PFSK-1 (cell line): ENCODE data around the gene TUBAL3.

Experiments used
- POLR2AphosphoS5 ChIP-seq: IDR thresholded peaks from 2 replicates; pipeline ENCODE4 v1.6.1; 2012; ENCODE audit warnings: low read depth, mild to moderate bottlenecking, control low read depth, low read length, moderate library complexity
- SIN3A ChIP-seq: IDR thresholded peaks from 2 replicates; pipeline ENCODE4 v1.6.1; 2012; ENCODE audit warnings: mild to moderate bottlenecking, low read length, moderate library complexity, borderline replicate concordance; ENCODE audit not compliant: insufficient read depth
- TAF1 ChIP-seq: IDR thresholded peaks from 2 replicates; pipeline ENCODE4 v1.6.1; 2012; ENCODE audit warnings: low read length, control low read depth, borderline replicate concordance; ENCODE audit not compliant: insufficient read depth
- TF ChIP-seq, protein P1 (sequence below), 2 experiments: IDR thresholded peaks; 2 replicates each; pipeline versions ENCODE4 v1.6.1 to v1.8.0; 2011 to 2012; ENCODE audit warnings: low read depth in 2 of 2, low read length in 2 of 2, control low read depth in 1 of 2, inconsistent platforms in 1 of 2, mild to moderate bottlenecking in 1 of 2, moderate library complexity in 1 of 2; ENCODE audit not compliant: insufficient read depth in 1 of 2

DNA sequence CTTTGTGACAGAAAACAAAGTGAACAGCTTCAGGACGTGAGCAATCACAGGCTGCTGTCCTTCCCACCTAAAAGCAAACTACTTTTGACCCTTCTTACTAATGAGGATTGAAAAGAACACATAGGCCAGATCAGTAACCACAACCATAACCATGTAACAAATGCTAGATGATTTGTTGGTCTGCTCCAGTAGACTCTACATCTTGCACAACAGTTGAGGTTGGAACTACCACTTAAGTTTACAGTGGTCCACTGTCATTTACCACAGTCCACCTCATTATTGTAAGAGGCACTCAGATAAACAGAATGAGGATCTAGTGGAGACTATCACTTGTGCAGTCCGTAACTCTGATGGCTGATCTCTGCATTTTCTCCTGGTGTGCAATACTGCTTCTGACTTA, 35.6 kb upstream of the TUBAL3 start:
- no peak for TF ChIP-seq SIN3A
- TF ChIP-seq POLR2AphosphoS5 = no peak
- TF ChIP-seq, protein P1, sequence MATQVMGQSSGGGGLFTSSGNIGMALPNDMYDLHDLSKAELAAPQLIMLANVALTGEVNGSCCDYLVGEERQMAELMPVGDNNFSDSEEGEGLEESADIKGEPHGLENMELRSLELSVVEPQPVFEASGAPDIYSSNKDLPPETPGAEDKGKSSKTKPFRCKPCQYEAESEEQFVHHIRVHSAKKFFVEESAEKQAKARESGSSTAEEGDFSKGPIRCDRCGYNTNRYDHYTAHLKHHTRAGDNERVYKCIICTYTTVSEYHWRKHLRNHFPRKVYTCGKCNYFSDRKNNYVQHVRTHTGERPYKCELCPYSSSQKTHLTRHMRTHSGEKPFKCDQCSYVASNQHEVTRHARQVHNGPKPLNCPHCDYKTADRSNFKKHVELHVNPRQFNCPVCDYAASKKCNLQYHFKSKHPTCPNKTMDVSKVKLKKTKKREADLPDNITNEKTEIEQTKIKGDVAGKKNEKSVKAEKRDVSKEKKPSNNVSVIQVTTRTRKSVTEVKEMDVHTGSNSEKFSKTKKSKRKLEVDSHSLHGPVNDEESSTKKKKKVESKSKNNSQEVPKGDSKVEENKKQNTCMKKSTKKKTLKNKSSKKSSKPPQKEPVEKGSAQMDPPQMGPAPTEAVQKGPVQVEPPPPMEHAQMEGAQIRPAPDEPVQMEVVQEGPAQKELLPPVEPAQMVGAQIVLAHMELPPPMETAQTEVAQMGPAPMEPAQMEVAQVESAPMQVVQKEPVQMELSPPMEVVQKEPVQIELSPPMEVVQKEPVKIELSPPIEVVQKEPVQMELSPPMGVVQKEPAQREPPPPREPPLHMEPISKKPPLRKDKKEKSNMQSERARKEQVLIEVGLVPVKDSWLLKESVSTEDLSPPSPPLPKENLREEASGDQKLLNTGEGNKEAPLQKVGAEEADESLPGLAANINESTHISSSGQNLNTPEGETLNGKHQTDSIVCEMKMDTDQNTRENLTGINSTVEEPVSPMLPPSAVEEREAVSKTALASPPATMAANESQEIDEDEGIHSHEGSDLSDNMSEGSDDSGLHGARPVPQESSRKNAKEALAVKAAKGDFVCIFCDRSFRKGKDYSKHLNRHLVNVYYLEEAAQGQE (IDR thresholded peaks at IDR 0.05; ENCODE audit: insufficient read depth in 1 of 2, low read depth in 2 of 2, low read length in 2 of 2) = no peak
- no peak for TF ChIP-seq TAF1
